CD4-positive, CD25-positive, alpha-beta regulatory T cell (primary cell): Measurements from ENCODE around the gene AKNAD1. TPM values are rescaled to one million over a fixed set of nuclear protein-coding genes. Genes with fewer than 3 reads are reported as not detected.

Experiments
- ATAC-seq, 2 donors: fragments of 150-1000 bp; cut with Tn5 transposase; one replicate each; pipeline ENCODE4 v1.10.0; 2021; ENCODE audit warnings: low read depth in 2 of 2, moderate number of reproducible peaks in 2 of 2, moderate library complexity in 1 of 2
- DNase-seq, 3 donors: peaks; one replicate each; pipeline versions ENCODE4 v3.0.0 to v3.0.0-alpha.2; 2012 to 2022; ENCODE audit warnings: mixed read lengths in 1 of 3
- H3K27ac ChIP-seq: one replicate; pipeline ENCODE4 v1.7.0; 2013; ENCODE audit warnings: mild to moderate bottlenecking, low read length; ENCODE audit not compliant: insufficient read depth, poor library complexity, severe bottlenecking
- H3K27me3 ChIP-seq: one replicate; pipeline ENCODE4 v1.7.0; 2013; ENCODE audit warnings: low read length; ENCODE audit not compliant: control insufficient read depth, insufficient read depth
- H3K36me3 ChIP-seq: one replicate; pipeline ENCODE4 v1.7.0; 2013; ENCODE audit warnings: mild to moderate bottlenecking, low read length, moderate library complexity; ENCODE audit not compliant: control insufficient read depth, insufficient read depth
- H3K4me1 ChIP-seq: 2 replicates; pipeline ENCODE4 v1.7.0; 2013; ENCODE audit warnings: mild to moderate bottlenecking, low read length; ENCODE audit not compliant: insufficient read depth, control insufficient read depth, poor library complexity, severe bottlenecking
- H3K4me3 ChIP-seq: one replicate; pipeline ENCODE4 v1.7.0; 2013; ENCODE audit warnings: low read depth, mild to moderate bottlenecking, low read length, moderate library complexity
- H3K9me3 ChIP-seq, 2 experiments: 1 replicate in 1 of 2; 2 replicates in 1 of 2; pipeline ENCODE4 v1.7.0; 2013; ENCODE audit warnings: low read length in 2 of 2, mild to moderate bottlenecking in 1 of 2, moderate library complexity in 1 of 2; ENCODE audit not compliant: control insufficient read depth in 2 of 2
- H3K27ac Mint-ChIP-seq, 3 donors: one replicate each; pipeline ENCODE4 v1.8.0; 2020 to 2022; ENCODE audit warnings: mild to moderate bottlenecking in 3 of 3, mixed read lengths in 3 of 3, moderate library complexity in 2 of 3
- H3K27me3 Mint-ChIP-seq: one replicate; pipeline ENCODE4 v1.8.0; 2022; ENCODE audit warnings: mild to moderate bottlenecking, mixed read lengths
- H3K36me3 Mint-ChIP-seq: one replicate; pipeline ENCODE4 v1.8.0; 2020; ENCODE audit warnings: mixed read lengths
- H3K4me1 Mint-ChIP-seq, 4 donors: one replicate each; pipeline ENCODE4 v1.8.0; 2020 to 2022; ENCODE audit warnings: mixed read lengths in 4 of 4, mild to moderate bottlenecking in 1 of 4
- H3K4me3 Mint-ChIP-seq, 4 donors: one replicate each; pipeline ENCODE4 v1.8.0; 2020 to 2022; ENCODE audit warnings: mild to moderate bottlenecking in 4 of 4, mixed read lengths in 4 of 4, moderate library complexity in 3 of 4
- H3K9me3 Mint-ChIP-seq, 7 donors: one replicate each; pipeline ENCODE4 v1.8.0; 2020 to 2022; ENCODE audit warnings: mixed read lengths in 7 of 7, mild to moderate bottlenecking in 3 of 7, moderate library complexity in 2 of 7
- polyA plus RNA-seq, 4 donors: library from polyadenylated mRNA; unstranded; fragments of 300-500 nt; fragmentation: Illumina TruSeq; gene quantifications; one replicate each; pipeline ENCODE4 v1.2.3, GENCODE V29; 2021
- total RNA-seq: library from RNA; stranded (reverse); gene quantifications from one replicate; pipeline ENCODE4 v1.2.3, GENCODE V29; 2022

The AKNAD1 gene
- total and polyA plus RNA-seq, 5 donors from 2014 or later: not detected

DNA sequence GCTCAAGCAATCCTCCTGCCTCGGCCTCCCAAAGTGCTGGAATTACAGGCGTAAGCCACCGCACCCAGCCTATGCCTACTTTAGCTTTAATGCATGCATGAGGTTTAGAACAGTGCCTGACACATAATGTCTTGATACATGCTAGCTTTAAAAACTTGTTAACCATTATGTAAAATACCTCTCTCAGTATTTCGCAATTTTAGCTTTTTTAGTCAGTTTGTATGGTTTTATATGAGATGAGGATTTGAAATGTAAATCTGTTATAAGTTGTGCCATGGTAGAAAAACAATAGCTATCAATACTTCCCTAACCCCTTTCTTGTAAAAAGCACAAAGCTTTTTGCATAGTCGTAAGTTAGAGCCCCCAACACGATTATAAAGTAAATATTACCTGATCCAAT is 4.7 kb upstream of the AKNAD1 start:
- DNase-seq: no peak
- H3K27me3 Mint-ChIP-seq: peaks cover 27% of the 10 kb centered on the region

DNA sequence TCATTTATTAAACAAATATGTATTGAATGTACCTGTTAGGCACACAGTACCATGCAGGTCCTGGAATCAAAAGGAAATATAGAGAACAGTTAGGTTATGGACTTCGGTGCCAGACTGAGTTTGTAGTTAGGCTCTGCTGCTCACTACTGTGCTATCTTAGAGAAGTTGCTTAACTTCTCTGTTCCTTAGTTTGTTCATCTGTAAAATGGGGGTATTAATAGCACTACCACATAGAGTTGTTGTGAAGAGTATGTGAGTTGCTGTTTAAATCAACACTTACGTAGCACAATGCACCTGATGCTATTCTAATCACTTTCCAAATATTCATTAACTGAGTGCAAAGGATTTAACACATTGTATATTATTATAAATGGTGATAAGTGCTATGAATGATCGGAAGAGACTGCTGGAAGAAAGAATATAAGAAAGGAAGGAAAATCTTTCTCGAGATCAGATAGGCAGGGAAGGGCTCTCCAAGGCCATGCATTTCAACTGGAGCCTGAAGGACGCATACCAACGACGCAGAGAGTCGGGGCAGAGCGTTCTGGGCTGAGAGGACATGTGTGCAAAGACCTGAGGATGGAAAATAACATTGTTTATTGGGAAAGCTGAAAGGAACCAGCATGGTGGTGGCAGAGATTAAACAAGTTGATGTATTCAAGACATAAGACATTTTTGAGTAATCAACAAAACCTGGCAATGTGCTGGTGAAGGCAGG is 3.5 kb upstream of the AKNAD1 start:
- Mint-ChIP-seq H3K4me1 (peaks cover 0 to 6% (median 0%) of the 10 kb centered on the region in 4 donors), H3K27me3 (peaks cover 31% of the 10 kb centered on the region), H3K36me3 (no peaks in the 10 kb centered on the region), H3K27ac (no peak overlapping the region), H3K9me3 (peaks cover 0 to 1% (median 0%) of the 10 kb centered on the region in 7 donors), H3K4me3 (no peak overlapping the region)
- Histone ChIP-seq H3K4me3 (no peak overlapping the region), H3K36me3 (no peaks in the 10 kb centered on the region), H3K27ac (no peak overlapping the region), H3K4me1 (no peaks in the 10 kb centered on the region), H3K27me3 (peaks cover 16% of the 10 kb centered on the region), H3K9me3 (no peaks in the 10 kb centered on the region)
- DNase-seq: no peak
- ATAC-seq: no peak

More for the DNA sequence above, 4.7 kb upstream of the AKNAD1 start:
- no peaks in the 10 kb centered on the region for H3K4me1 ChIP-seq
- Mint-ChIP-seq H3K4me1 (peaks cover 0 to 6% (median 0%) of the 10 kb centered on the region in 4 donors), H3K4me3 (no peak overlapping the region), H3K9me3 (peaks cover 0 to 1% (median 0%) of the 10 kb centered on the region in 7 donors), H3K27ac (no peak overlapping the region), H3K36me3 (no peaks in the 10 kb centered on the region)
- H3K27ac ChIP-seq: no peak overlapping the region
- no peaks in the 10 kb centered on the region for H3K9me3 ChIP-seq
- ATAC-seq: no peak
- peaks cover 16% of the 10 kb centered on the region for H3K27me3 ChIP-seq
- H3K4me3 ChIP-seq: no peak overlapping the region
- no peaks in the 10 kb centered on the region for H3K36me3 ChIP-seq

DNA sequence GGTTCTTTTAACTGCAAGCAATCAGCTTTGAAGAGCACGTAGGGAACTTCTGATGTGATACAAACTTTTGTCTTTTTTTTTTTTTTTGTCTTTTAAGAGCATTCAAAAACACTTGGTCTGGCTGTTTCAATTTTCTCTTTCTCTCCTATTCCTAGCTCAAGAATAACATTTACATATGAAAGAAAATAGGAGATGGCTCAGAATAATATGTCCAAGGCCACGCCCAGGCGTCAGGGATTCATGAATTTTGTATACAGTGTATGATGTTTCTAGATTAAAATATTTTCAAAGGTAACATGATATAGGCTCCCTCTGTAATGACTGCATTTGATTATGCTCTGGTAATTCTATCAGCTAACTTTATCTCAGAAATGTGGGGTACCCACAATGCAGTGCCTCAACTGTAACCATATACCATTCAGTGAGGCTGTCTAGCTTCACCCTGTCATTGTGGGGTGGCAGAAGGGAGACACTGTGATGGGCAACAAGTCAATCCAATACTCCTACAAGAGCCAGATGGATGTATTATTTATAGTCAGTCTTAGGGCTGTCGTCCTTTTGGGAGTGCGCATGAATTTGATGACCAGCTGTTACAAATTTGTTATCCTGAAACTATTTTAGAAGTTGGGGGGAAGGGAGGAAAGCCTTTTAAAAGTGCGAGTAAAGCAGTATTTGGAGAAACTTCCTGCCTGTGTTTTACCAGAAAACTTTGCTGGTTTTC is 1.5 kb upstream of the AKNAD1 start:
- H3K36me3 ChIP-seq: no peaks in the 10 kb centered on the region
- H3K27me3 Mint-ChIP-seq: peaks cover 44% of the 10 kb centered on the region
- H3K4me3 ChIP-seq: no peak overlapping the region
- peaks cover 0 to 6% (median 0%) of the 10 kb centered on the region in 4 donors for H3K4me1 Mint-ChIP-seq
- ATAC-seq (no peak), DNase-seq (no peak)
- H3K4me3 Mint-ChIP-seq: no peak overlapping the region
- peaks cover 16% of the 10 kb centered on the region for H3K27me3 ChIP-seq
- H3K9me3 Mint-ChIP-seq: peaks cover 0 to 1% (median 0%) of the 10 kb centered on the region in 7 donors
- no peaks in the 10 kb centered on the region for H3K36me3 Mint-ChIP-seq
- H3K4me1 ChIP-seq: no peaks in the 10 kb centered on the region
- H3K9me3 ChIP-seq: no peaks in the 10 kb centered on the region
- H3K27ac ChIP-seq: no peak overlapping the region
- no peak overlapping the region for H3K27ac Mint-ChIP-seq

DNA sequence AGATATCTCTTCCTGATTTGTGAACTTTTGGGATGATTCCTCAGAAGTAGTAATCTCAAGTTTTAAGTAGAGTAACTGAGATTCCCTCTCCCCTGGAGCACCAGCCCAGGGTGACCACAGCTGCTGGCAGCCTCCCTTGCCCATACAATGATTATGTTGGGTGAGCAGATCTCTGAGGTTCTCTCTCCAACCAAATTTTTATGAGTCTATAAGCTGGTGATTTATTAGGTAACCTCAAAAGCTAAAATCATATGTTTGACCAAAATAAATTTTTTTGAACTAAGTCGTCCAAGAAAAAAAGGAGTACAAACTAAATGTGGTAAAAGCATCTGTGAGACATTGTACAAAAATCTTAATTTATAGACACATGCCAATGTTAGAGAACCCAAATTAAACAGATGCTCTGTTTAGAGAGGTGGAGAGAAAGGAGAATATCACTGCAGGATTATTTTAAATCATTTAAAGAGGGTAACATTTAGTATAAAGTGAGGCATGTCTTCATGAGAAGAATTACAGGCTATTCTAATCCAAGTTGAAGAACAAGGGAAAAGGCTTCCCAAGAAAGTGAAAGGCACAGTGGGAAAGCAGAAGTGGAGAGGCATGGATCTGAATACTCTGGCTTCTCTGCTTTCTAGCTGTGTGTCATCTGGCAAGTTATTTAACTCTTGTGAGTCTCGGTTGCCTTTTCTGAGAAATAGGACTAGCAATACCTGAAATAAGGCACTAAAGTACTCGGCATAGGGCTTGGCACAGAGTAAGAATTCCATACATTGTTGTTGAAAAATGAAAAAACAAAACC is 2.5 kb downstream of the AKNAD1 start:
- peaks cover 0 to 9% (median 3%) of the 10 kb centered on the region in 4 donors for H3K4me1 Mint-ChIP-seq
- no peaks in the 10 kb centered on the region for H3K36me3 Mint-ChIP-seq
- ATAC-seq: no peak
- no peak overlapping the region for H3K27ac ChIP-seq
- H3K9me3 ChIP-seq: no peaks in the 10 kb centered on the region
- H3K9me3 Mint-ChIP-seq: peaks cover 0 to 1% (median 0%) of the 10 kb centered on the region in 7 donors
- no peak overlapping the region for H3K27ac Mint-ChIP-seq
- no peaks in the 10 kb centered on the region for H3K4me1 ChIP-seq
- no peak overlapping the region for H3K4me3 ChIP-seq
- no peak overlapping the region for H3K4me3 Mint-ChIP-seq
- H3K27me3 Mint-ChIP-seq: peaks cover 63% of the 10 kb centered on the region
- DNase-seq: no peak
- H3K36me3 ChIP-seq: no peaks in the 10 kb centered on the region
- H3K27me3 ChIP-seq: peaks cover 16% of the 10 kb centered on the region

DNA sequence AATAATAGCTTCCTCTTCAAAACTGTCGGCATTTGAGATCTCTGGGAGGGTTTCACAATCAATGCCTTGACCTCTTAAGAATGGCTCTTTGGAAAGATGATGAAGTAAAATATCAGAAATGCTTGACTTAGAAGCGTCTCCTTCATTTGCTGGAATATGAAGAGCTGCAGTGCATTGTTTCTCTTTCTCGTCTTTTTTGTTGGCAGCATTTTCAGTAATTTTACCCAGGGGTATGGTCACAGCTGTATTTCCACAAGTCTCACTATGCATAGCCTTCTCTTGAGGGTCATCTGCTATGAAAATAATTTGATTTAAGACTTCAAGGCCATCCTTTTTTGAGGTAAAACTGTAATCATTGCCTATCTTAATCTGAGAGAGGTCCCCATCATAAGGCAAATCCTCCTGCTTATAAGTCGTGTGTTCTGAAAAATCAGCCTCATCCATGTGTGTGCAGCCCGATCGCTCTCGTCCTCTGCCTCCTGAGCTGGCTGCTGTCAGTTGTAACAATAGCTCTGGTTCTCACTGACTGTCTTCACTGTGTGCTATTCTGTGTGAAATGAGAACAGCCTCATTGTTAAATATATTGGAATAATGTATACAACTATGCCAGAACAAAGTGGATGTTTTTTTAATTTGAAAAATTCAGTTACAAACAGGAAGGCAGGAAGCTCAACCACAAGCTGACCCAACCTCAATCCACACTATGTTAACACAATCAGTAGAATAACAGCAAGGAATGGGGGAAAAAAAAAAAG is 4.5 kb downstream of the AKNAD1 start:
- peaks cover 0 to 8% (median 3%) of the 10 kb centered on the region in 4 donors for H3K4me1 Mint-ChIP-seq
- no peaks in the 10 kb centered on the region for H3K9me3 ChIP-seq
- no peak overlapping the region for H3K27ac Mint-ChIP-seq
- H3K4me3 Mint-ChIP-seq: no peak overlapping the region
- no peak for ATAC-seq
- no peak overlapping the region for H3K4me3 ChIP-seq
- no peak overlapping the region for H3K27ac ChIP-seq
- no peaks in the 10 kb centered on the region for H3K36me3 ChIP-seq
- no peaks in the 10 kb centered on the region for H3K36me3 Mint-ChIP-seq
- no peak for DNase-seq
- peaks cover 58% of the 10 kb centered on the region for H3K27me3 Mint-ChIP-seq
- H3K27me3 ChIP-seq: peaks cover 7% of the 10 kb centered on the region
- H3K4me1 ChIP-seq: no peaks in the 10 kb centered on the region
- H3K9me3 Mint-ChIP-seq: peaks cover 0 to 1% (median 0%) of the 10 kb centered on the region in 7 donors

DNA sequence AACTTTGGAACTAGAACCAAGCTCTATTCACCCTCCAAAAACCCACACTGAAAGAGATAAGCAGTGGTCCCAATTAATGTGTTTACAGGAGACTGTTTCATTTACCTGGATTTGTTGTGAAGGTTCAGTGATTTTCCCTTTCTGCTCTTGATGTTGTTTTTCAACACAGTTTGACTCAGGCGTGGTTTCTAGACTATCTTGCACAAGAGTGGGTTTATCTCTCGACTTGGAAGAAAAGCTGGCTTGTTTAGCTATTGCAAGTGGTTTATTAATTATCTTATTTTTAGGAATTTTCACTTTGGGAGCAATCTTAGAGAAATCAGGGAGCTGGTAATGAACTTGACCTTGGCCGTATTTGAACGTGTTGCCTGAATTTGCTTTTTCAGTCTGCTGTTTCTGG is 5.3 kb downstream of the AKNAD1 start:
- Histone ChIP-seq H3K4me3 (no peak overlapping the region), H3K36me3 (no peaks in the 10 kb centered on the region), H3K27ac (no peak overlapping the region), H3K4me1 (no peaks in the 10 kb centered on the region), H3K9me3 (no peaks in the 10 kb centered on the region), H3K27me3 (peaks cover 5% of the 10 kb centered on the region)
- H3K36me3 Mint-ChIP-seq: no peaks in the 10 kb centered on the region
- ATAC-seq (no peak), DNase-seq (no peak)
- H3K9me3 Mint-ChIP-seq: peaks cover 0 to 1% (median 0%) of the 10 kb centered on the region in 7 donors
- peaks cover 54% of the 10 kb centered on the region for H3K27me3 Mint-ChIP-seq
- no peak overlapping the region for H3K27ac Mint-ChIP-seq
- H3K4me3 Mint-ChIP-seq: no peak overlapping the region
- H3K4me1 Mint-ChIP-seq: peaks cover 0 to 8% (median 3%) of the 10 kb centered on the region in 4 donors

DNA sequence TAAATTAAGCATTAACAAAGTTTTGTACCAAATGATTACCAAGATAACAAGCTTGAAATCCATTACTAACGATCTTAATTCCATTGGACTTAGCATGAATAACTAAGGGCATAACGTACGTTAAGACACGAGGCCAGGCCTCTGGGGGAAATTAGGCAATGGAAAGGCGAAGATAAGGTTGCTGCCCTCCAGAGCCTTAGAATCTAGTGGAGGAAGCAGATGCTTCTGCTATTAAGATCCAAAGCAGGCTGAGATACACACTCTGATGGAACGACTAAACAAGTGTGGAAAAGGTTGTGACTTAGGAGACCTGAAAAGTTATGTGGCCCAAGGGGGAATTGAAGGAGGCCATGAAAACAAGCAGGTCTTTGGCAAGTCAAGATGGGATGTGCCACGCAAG is 6.0 kb downstream of the AKNAD1 start:
- no peaks in the 10 kb centered on the region for H3K36me3 ChIP-seq
- no peak overlapping the region for H3K27ac ChIP-seq
- H3K27me3 ChIP-seq: peaks cover 5% of the 10 kb centered on the region
- peaks cover 51% of the 10 kb centered on the region for H3K27me3 Mint-ChIP-seq
- H3K9me3 ChIP-seq: no peaks in the 10 kb centered on the region
- H3K4me1 ChIP-seq: no peaks in the 10 kb centered on the region
- H3K36me3 Mint-ChIP-seq: no peaks in the 10 kb centered on the region
- no peak overlapping the region for H3K27ac Mint-ChIP-seq
- H3K4me1 Mint-ChIP-seq: peaks cover 0 to 8% (median 3%) of the 10 kb centered on the region in 4 donors
- H3K9me3 Mint-ChIP-seq: peaks cover 0 to 1% (median 0%) of the 10 kb centered on the region in 7 donors
- H3K4me3 Mint-ChIP-seq: no peak overlapping the region
- no peak overlapping the region for H3K4me3 ChIP-seq
- no peak for ATAC-seq
- DNase-seq: no peak
